ENCODE results near the gene KCTD13.
A peak's percentile ranks its signal among the peaks of the same experiment; 100 is the strongest.
"Not testable (repeated sequence)": the region's sequence is repeated elsewhere in the genome, so short reads cannot be mapped to it uniquely, and the experiment has no call there.

Gene KCTD13

DNA sequence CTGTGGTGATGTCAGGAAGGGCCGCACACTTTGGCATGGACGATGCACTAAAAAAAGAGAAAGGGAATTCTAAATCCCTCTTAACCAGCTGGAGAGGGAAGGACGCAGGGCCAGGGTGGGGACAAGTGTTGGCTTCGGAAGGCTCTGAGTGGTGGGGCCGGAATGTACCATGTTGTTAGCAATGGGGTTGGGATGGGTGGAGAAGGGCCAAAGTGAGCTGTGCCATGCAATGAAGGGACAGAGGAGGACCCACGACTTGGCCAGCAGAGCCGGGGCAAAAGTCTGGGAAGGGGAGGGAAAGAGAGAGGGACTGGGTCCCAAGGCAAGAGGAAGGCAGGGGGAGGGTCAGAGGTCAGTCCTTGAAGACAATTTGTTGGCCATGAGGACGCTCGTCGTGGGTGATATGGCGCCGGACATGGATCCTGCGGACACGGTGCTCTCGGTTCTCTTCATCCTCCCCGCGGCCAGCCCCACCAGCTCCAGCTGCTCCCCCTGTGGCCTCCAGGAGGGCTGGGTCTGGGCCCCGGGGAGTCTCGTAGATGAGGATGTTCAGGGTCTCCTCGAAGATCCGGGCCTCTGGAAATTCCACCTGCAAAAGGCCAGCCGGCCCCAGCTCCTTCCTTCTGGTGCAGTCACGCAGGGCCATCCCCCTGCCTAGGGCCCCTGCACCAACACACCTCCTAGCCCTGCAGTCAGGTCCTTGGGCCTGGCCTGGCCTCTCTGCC, 19.3 kb downstream of the KCTD13 start:
- no peak for DNase-seq

DNA sequence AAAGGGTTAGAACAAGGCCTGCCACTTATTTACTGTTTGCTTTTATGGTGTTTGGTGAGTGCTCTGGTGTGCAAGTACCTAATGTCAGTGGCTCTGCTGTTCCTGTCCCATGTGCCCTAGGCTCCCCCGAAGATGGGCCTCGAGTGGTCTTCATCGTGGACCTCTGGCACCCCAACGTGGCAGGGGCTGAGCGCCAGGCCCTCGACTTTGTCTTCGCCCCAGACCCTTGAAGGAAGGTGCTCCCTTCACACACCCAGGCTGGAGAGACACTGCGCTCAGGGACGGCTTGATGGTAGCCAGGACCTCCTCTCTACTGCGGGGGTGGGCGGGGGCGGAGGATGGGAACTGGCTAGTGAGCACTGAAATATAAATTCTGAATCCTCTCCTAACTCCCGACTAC, 20.4 kb downstream of the KCTD13 start:
- no peak for DNase-seq

DNA sequence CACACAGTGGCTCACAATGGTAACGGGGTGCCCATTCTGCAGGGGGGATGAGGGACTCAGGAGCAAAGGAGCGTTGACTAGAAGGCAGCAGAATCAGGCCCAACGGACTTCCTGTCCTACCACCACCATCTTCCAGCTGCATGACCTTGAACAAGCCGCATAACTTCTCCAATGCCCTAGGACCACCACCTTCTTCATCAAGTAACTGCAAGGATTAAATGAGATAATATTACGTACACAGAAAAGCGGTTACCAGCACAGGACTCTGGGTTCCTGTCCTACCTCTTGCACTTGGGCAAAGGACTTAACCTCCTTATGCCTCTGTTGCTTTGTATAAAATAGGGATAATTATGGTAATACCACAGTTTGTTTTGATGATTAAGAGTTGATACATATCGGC, 21.1 kb downstream of the KCTD13 start:
- no peak for DNase-seq

DNA sequence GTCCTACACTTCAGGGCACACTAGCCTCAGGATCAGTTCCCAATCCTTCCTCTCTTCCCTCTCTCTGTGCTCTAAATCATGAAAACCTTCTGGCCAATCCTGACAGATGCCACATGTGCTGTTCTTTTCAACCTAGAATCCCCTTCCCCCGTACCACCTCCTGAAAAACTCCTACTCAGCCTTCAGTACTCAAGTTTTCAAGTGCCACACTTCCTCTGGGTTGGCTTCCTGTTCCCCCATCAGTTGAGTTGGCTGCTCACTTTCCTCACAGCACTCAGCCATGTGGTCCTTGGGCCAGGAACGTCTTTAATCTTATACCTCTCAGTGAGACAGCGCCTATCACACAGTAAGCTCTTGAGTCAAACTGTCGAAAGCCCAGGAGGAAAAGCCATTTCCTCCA, 22.4 kb downstream of the KCTD13 start:
- no peak for DNase-seq

DNA sequence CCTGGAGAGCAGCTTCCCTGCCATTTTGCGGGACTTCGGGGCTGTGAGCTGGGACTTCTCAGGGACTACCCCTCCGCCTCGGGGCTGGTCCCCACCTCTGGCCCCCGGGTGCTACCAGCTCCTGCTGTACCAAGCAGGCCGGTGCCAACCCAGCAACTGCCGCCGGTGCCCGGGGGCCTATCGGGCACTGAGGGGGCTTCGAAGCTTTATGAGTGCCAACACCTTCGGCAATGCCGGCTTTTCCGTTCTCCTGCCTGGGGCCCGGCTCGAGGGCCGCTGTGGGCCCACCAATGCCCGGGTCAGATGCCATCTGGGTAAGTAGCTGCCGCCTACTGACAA, 24.4 kb downstream of the KCTD13 start:
- DNase-seq = no peak

- no peak for DNase-seq
Observed at GRCh38 chr16:29900888-29901606, 25.0 kb downstream of the KCTD13 start.

GRCh38 chr16:29900102-29900887, 25.7 kb downstream of the KCTD13 start, which contains the start of gene ASPHD1:
TSS of gene ASPHD1 (plus strand) at chr16:29900488. CDS start at chr16:29900972, 484 bp downstream.
- peak; percentile 39 to 59 for DNase-seq

- peak; percentile 89 to 94 for DNase-seq
Observed at GRCh38 chr16:29899516-29900101, 26.4 kb downstream of the KCTD13 start, which contains the start of gene SEZ6L2. TSS of gene SEZ6L2 (minus strand) at chr16:29899550. CDS start at chr16:29899019, 531 bp downstream.

- peak; percentile 59 to 68 for DNase-seq
Observed at GRCh38 chr16:29898804-29899515, 27.1 kb downstream of the KCTD13 start.

DNA sequence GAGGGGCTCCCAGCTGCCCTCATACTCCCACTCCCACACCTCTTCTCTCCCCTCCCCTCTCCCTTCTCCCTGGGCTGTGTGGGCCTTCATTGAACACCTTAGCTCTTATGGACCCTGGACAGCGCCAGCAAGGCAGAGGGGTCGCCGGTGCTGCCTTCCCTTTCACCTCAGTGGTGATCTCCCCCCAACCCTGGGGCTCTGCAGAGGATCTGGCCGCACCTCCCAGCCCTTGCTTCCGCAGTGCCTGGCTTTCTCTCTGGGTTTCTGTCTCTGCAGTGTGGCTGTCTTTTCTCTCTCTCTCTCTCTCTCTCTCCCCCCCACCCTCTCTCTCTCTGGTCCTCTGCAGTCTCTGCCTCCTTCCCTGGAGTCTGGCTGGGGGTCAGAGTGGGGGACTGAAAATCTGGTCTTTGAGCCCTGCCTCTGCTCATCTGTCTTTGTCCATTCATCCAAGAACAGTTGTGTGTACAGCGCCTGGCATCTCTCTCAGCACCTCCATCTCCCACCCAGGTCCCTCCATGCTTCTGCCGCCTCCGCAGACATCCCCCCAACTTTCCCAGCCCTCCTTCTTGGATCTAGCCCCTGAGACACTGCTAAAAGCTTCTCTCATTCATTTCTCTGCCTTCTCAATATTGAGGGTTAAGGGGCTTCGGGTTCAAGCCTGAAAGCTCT, 27.8 kb downstream of the KCTD13 start:
- no peak for DNase-seq

- DNase-seq = no peak
Observed at GRCh38 chr16:29897333-29897732, 28.7 kb downstream of the KCTD13 start.

GRCh38 chr16:29896841-29897240, 29.2 kb downstream of the KCTD13 start:
- DNase-seq = no peak

- DNase-seq = no peak
Observed at GRCh38 chr16:29894352-29894751, 31.7 kb downstream of the KCTD13 start.

DNA sequence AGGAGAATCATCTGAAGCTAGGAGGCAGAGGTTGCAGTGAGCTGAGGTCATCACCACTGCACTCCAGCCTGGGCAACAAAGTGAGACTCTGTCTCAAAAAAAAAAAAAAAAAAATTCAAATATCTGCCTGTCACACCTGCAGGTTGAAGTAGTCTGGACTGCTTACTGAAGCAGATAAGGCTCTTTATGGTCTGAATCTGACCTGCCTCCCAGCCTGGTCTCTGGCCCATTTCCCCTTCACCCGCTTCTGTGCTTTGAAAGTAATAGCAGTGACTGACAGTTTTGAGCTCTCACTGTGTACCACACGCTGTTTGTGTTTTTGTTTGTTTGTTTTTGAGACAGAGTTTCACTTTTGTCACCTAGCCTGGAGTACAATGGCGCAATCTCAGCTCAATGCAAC, 32.5 kb downstream of the KCTD13 start:
- no peak for DNase-seq

DNA sequence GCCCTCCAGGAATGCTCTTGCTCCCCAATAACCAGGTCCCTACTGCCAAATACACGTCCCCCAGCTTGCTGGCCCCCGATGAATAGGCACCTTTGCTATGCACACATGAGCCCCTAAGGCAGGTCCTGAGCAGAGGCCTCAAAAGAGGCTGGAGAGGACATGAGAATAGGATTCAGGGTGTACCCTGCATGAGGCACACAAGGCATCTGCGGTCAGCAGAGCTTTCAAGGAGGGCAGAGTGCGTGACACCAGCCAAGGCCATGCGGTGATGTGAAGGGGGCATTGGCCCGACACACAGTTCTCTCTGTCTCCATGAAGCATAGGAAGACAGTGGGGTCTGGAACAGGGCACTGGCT, 33.6 kb downstream of the KCTD13 start:
- no peak for DNase-seq

DNA sequence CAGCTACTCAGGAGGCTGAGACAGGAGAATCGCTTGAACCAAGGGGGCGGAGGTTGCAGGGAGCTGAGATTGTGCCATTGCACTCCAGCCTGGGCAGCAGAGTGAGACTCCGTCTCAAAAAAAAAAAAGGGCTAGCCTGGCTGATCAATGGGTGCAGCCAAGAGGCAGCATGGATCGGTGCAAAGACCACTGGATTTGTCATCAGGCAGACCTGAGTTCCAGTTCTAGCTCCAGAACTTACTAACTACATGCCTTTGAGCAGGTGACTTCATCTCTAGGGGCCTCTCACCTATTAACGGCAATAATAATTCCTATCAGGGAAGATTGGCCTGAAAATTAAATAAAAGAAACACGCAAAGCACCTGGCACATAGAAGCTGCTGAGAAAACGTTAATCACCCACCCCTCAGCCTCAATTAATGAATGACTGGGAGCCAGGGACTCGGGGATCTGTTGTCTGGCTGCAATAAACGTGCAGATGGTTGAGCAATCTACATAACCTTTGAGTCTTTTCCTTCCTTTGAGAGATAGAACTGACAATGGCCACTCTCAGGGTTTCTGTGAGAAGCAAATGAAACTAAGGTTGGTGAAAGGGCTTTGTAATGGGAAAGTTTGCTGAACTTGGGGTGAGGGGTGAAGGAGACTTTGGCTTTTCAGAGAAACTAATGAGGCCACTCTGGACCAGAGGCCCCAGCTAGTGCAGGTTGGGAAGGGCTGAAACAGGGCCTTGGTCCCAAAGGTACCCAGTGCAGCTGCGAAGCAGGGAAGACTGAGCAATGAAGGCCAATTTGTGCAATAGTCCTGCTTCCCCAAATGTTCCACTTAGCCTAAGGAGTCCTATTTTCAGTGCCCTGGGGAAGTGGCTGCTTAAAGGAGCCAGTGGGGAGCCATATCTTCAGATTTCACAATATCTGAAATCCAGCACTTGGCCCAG, 34.2 kb downstream of the KCTD13 start:
- DNase-seq = no peak

- DNase-seq = not testable (repeated sequence)
Observed at GRCh38 chr16:29889372-29889771, 36.7 kb downstream of the KCTD13 start.

DNA sequence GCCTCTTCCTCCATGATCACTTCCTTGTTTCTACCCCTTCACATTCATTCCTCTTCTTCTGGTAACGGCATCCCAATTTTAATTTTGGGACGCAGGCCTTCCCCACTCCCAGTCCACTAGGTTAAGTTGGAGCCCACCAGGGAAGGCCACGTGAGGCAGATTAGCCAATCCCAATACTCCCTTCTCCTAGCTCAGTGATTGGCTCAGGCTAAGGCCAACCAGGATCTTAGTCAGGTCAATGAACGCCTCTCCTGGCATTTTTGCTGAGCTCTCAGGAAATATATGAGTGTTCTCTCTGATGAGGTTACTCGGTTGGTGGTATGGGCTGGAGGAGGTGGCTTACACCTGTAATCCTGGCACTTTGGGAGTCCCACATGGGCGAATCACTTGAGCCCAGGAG, 42.0 kb downstream of the KCTD13 start:
- no peak for DNase-seq

GRCh38 chr16:29881050-29881449, 45.0 kb downstream of the KCTD13 start:
- DNase-seq = no peak

- DNase-seq = no peak
Observed at GRCh38 chr16:29878172-29878571, 47.9 kb downstream of the KCTD13 start.
